ENCODE measurements around the gene CFL1.

Gene CFL1

DNA sequence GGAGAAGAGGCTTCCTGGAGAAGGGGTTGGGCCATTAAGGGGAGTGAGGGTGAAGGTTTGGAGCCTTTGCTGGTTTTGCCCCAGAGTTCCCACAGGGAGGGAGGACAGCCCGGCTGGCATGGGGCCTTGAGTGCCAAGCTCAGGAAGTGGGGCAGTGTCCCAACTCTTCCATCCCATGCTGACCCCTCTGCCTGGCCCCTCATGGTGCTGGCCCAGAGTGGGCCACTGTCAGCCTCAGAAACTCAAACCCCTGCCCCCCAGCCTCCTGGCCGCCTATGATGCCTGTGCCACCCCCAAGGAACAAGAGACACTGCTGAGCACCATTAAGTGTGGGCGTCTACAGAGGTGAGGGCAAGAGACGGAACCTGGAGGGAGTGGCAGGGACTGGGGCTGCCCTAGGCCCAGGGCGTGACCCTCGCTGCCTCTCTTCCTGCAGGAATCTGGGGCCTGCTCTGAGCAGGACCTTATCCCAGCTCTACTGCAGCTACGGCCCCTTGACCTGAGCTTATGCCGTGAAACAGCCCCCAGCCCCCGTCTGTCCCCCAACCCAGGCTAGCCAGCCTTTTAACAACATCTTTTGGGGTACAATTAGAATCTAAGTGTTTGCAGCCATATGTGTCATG, 7.7 kb upstream of the CFL1 start:
- H3K4me3 ChIP-seq (ENCODE audit: low read length): no peak overlapping the region
- peaks cover 9% of the 10 kb centered on the region for H3K4me1 ChIP-seq (ENCODE audit: low read length)
- H3K9ac ChIP-seq (ENCODE audit: low read length): no peak overlapping the region
- H3K4me2 ChIP-seq (ENCODE audit: low read length): no peak overlapping the region
- no peaks in the 10 kb centered on the region; the same call in 1 of the 2 replicates for H4K20me1 ChIP-seq (ENCODE audit: insufficient read depth, low read length)
- no peaks in the 10 kb centered on the region for H3K9me3 ChIP-seq (ENCODE audit: insufficient read depth, low read length)
- no peak overlapping the region for H3K27ac ChIP-seq (ENCODE audit: low read length)
- H3K27me3 ChIP-seq (ENCODE audit: low read depth, low read length): no peaks in the 10 kb centered on the region
- no peak overlapping the region for H2AFZ ChIP-seq (ENCODE audit: low read depth, low read length)
- TF ChIP-seq EZH2phosphoT487 (IDR thresholded peaks at IDR 0.05; ENCODE audit: low read depth): no peak
- no peak for TF ChIP-seq CTCF (IDR thresholded peaks at IDR 0.05; ENCODE audit: low read depth, low read length)
- peaks cover 65% of the 10 kb centered on the region for H3K36me3 ChIP-seq (replicated peaks; ENCODE audit: low read depth, low read length)
- H3K79me2 ChIP-seq (ENCODE audit: low read length): peaks cover 19% of the 10 kb centered on the region

DNA sequence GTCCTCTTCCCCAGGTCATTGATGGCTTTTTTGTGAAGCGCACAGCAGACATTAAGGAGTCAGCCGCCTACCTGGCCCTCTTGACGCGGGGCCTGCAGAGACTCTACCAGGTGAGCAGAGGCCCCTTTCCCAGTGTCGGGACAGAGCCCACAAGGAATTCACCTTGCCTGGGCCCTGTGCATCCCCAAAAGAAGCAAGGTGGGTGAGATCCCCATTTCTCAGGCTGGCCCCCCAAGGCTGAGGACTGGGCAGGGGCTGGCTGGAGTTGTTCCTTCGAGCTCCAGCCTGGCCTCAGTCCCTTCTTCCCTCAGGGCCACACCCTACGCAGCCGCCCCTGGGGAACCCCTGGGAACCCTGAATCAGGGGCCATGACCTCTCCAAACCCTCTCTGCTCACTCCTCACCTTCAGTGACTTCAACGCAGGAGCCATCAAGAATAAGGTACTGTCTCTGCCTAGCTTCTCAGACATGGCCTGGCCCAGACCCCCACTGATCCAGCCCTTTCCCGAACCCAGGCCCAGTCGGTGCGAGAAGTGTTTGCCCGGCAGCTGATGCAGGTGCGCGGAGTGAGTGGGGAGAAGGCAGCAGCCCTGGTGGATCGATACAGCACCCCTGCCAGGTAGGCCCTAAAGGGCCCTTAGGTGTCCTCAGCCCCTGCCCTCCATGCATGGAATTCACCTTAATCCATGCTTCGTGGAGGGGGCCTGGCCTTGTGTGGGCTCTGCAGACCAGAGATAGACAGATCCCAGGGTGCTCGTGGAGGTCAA, 6.9 kb upstream of the CFL1 start:
- H3K4me1 ChIP-seq (ENCODE audit: low read length): peaks cover 9% of the 10 kb centered on the region
- no peak overlapping the region for H3K9ac ChIP-seq (ENCODE audit: low read length)
- no peak overlapping the region for H2AFZ ChIP-seq (ENCODE audit: low read depth, low read length)
- H3K27ac ChIP-seq (ENCODE audit: low read length): no peak overlapping the region
- H3K36me3 ChIP-seq (replicated peaks; ENCODE audit: low read depth, low read length): peaks cover 65% of the 10 kb centered on the region
- H3K27me3 ChIP-seq (ENCODE audit: low read depth, low read length): no peaks in the 10 kb centered on the region
- no peaks in the 10 kb centered on the region for H3K9me3 ChIP-seq (ENCODE audit: insufficient read depth, low read length)
- no peak overlapping the region for H3K4me2 ChIP-seq (ENCODE audit: low read length)
- TF ChIP-seq CTCF (IDR thresholded peaks at IDR 0.05; ENCODE audit: low read depth, low read length) (no peak), EZH2phosphoT487 (IDR thresholded peaks at IDR 0.05; ENCODE audit: low read depth) (no peak)
- no peak overlapping the region for H3K4me3 ChIP-seq (ENCODE audit: low read length)
- peaks cover 21% of the 10 kb centered on the region for H3K79me2 ChIP-seq (ENCODE audit: low read length)
- H4K20me1 ChIP-seq (ENCODE audit: insufficient read depth, low read length): no peaks in the 10 kb centered on the region; the same call in 1 of the 2 replicates

DNA sequence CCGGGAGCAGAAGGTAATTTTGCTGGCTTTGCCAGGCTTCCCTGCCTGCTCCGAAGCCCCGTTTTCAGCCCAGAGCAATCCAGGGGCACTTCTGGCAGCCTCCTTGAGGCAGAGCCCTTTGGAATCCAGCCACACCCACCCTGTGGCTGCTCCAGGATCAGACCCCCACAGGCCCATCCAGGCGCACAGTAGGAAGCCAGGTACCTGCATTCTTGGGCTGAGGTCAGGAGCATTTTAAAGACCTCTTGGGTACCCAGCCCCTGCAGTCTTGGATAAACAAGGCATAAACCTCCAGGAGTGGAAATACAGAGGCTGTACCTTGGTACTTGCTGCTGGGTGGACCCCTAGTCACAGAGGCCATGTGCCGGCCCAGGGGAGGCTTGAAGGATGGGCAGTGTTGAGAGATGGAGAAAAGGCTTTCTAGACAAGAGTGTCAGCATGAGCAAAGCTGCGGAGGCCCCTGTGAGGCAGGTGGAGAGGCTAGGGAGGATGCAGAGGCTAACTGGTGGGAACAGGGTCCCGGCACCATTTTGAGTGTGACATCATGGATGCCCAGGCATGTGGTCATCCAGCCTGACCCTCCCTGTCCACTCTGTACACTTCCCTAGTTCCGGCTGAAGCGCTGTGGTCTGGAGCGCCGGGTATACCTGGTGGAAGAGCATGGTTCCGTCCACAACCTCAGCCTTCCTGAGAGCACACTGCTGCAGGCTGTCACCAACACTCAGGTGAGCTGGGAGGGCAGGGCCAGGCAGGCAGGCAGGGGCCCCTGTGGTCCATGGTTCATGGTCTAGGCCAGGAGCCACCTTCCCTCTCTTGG, 6.1 kb upstream of the CFL1 start:
- Histone ChIP-seq H3K36me3 (replicated peaks; ENCODE audit: low read depth, low read length) (peaks cover 65% of the 10 kb centered on the region), H3K4me2 (ENCODE audit: low read length) (no peak overlapping the region), H3K9ac (ENCODE audit: low read length) (no peak overlapping the region), H3K4me1 (ENCODE audit: low read length) (peaks cover 9% of the 10 kb centered on the region), H4K20me1 (ENCODE audit: insufficient read depth, low read length) (no peaks in the 10 kb centered on the region; the same call in 1 of the 2 replicates), H3K27me3 (ENCODE audit: low read depth, low read length) (no peaks in the 10 kb centered on the region), H3K9me3 (ENCODE audit: insufficient read depth, low read length) (no peaks in the 10 kb centered on the region), H2AFZ (ENCODE audit: low read depth, low read length) (no peak overlapping the region), H3K79me2 (ENCODE audit: low read length) (peaks cover 21% of the 10 kb centered on the region), H3K27ac (ENCODE audit: low read length) (no peak overlapping the region), H3K4me3 (ENCODE audit: low read length) (no peak overlapping the region)
- TF ChIP-seq EZH2phosphoT487 (IDR thresholded peaks at IDR 0.05; ENCODE audit: low read depth) (no peak), CTCF (IDR thresholded peaks at IDR 0.05; ENCODE audit: low read depth, low read length) (no peak)
